ENCODE results near the gene SLC9C1.
A peak's percentile ranks its signal among the peaks of the same experiment; 100 is the strongest.

SLC9C1 gene

GRCh38 chr3:112111785-112112402 lies 182.1 kb downstream of the SLC9C1 start:
- DNase-seq (ENCODE audit: low spot score), result peak; percentile 42

DNA sequence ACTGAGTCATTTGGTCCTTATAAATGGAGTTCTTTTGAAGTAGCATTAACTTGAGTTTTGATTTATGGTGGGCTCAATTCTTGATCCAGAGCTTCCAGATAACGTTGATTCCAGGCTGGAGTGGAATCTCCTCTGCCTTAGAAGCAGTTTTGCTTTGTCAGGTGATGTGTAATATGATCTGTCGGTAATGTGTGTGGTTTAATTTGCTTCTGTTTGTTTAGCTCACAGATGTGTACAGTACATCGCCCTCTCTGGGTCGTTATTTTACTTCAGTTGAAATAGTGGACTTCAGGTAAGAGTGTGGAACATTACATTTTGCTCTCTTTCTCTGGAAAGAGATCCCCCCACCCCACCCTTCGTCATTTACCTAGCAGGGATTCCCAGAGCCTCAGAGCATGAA lies 184.7 kb downstream of the SLC9C1 start:
- no peak for DNase-seq (ENCODE audit: low spot score)

DNA sequence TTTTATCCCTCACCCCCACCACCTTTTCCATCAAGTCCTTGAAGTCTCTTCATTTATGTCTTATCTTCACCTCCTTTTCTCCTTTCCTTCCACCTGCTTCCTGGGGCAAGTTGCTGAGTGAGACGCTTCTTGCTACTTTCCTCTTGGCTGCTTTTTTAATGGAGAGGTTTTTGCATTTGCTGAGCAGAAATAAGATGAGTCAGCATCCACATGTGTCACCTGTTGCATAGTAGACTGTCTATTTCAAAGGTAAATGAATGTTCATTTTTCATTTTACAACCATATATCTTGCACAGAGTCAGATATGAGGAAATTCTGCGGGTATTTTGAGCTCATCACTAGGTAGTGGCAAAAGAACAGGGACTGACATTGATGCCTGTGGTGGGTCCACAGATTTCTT lies 189.2 kb downstream of the SLC9C1 start:
- DNase-seq (ENCODE audit: low spot score), result no peak

GRCh38 chr3:112101916-112102315 lies 192.1 kb downstream of the SLC9C1 start:
- DNase-seq (ENCODE audit: low spot score), result no peak

GRCh38 chr3:112097378-112097777 lies 196.6 kb downstream of the SLC9C1 start:
- DNase-seq (ENCODE audit: low spot score), result peak; percentile 4

DNA sequence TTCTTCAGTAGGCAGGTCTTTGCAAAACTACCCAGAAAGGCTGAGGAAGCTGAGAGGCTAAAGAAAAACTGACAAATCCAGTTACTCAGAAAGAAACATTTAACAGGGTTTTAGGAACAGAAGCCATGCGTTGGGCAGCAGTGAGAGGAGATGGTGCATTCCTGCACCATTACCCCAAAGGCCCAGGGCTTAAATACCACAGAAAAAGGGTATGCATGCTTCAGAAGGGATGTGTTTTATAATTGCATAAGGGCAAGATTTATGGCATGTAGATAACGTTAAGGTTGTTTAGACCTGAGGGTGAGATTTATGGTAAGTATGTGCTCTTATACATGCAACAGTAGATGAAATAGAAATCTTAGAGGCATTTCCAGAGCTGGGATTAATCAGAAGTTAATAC lies 197.8 kb downstream of the SLC9C1 start:
- no peak for DNase-seq (ENCODE audit: low spot score)

DNA sequence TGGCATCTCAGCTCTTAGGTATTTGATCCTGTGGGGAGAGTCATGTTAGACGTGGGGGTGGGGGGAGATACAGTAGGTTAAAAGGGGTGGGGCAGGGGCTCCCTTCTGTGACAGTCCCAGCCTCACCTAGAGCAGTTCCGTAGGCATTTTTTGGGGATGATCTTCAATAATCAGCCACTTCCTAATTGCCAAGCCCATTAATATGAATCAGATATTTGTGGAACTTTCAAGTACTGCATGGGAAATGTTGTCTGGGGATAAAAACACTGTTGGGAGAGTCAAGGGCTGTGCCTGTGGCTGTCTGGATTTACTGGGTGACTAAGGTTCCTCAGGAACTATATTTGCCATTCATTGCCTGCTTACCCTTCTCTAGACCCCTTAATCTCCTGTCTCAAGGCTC lies 198.3 kb downstream of the SLC9C1 start:
- no peak for DNase-seq (ENCODE audit: low spot score)

DNA sequence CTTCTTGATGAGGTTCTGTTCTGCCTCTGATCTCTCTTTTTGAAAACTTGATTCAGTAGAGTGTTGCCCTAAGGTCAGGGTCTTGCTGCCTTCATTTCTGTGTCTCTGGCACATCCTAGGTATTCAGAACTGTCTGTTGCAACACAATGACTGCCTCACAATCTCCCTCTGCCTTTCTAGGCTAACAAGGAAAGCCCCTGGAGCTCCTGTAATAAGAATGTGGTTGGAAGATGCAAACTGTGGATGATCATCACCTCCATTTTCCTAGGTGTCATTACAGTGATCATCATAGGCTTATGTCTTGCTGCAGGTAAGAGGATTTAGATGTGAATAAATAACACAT lies 200.9 kb downstream of the SLC9C1 start:
- DNase-seq (ENCODE audit: low spot score), result no peak

DNA sequence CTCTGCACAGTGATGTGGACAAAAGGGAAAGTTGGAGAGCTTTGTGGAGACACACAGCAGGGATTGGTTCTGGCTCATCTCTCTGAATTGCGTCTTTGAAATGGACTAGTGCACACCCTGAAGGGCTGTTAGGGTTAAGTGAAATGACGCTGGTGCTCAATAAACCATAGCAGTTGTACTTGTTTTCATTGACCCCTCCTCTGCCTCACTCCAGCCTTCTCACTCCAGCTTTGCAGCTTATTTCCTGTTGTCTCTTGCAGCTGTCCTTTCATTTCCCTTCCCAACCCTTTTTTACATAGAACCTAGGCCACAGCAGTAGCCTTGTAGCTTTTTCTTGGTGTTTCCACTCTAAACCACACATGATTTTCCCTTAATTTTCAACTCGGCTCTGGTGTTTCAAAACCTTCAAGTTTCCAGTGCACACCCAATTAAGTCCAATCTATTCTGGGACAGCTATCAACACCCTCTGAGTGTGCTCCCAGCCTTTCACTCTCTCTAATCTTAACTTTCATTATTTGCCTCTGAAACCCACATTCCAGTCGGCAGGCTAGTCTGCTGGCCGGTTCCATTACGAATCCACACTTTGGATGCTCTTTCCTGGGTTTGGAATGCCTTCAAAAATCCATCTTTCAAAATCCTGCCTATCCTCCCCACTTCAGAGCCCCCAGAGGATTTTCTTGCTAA lies 201.4 kb downstream of the SLC9C1 start:
- DNase-seq (ENCODE audit: low spot score), result no peak

- no peak for DNase-seq (ENCODE audit: low spot score)
These were observed 203.0 kb downstream of the SLC9C1 start for GRCh38 chr3:112090887-112091586.

All from hematopoietic multipotent progenitor cell treated with erythropoietin and hydrocortisone succinate and interleukin-3 and kit ligand, for 15 days (in vitro differentiated cells).